GM23338 (cell line): Measurements from ENCODE around the gene CTRB1. TPM values are rescaled to one million over a fixed set of nuclear protein-coding genes. Genes with fewer than 3 reads are reported as not detected.
A peak's percentile ranks its signal among the peaks of the same experiment; 100 is the strongest.

Source experiments
- ATAC-seq: fragments of 200-7000 bp; cut with Tn5 transposase; 3 replicates; pipeline ENCODE4 v1.9.1; 2020
- DNase-seq: peaks from one replicate; pipeline ENCODE4 v3.0.0-alpha.2; 2015; ENCODE audit warnings: low spot score
- H2AFZ ChIP-seq: fragments of 200-600 bp; sonication (generic); 2 replicates; pipeline ENCODE4 v1.8.0; 2016; ENCODE audit warnings: antibody characterized with exemption, mild to moderate bottlenecking, moderate library complexity
- H3F3A ChIP-seq: fragments of 200-600 bp; sonication (generic); replicated peaks from 2 replicates; pipeline ENCODE4 v1.8.0; 2017; ENCODE audit warnings: antibody characterized with exemption, mixed run types, low read depth
- H3K27ac ChIP-seq: fragments of 200-600 bp; sonication (generic); 2 replicates; pipeline ENCODE4 v1.6.1; 2016; ENCODE audit warnings: low read depth
- H3K27me3 ChIP-seq: fragments of 200-600 bp; sonication (generic); 2 replicates; pipeline ENCODE4 v1.8.0; 2016; ENCODE audit warnings: mild to moderate bottlenecking, mixed run types, moderate library complexity; ENCODE audit not compliant: insufficient read depth
- H3K36me3 ChIP-seq: fragments of 200-600 bp; sonication (generic); 2 replicates; pipeline ENCODE4 v1.8.0; 2016; ENCODE audit warnings: mild to moderate bottlenecking; ENCODE audit not compliant: insufficient read depth
- H3K4me1 ChIP-seq: fragments of 200-600 bp; sonication (generic); 2 replicates; pipeline ENCODE4 v1.8.0; 2016; ENCODE audit warnings: mild to moderate bottlenecking, moderate library complexity; ENCODE audit not compliant: insufficient read depth
- H3K4me2 ChIP-seq: fragments of 200-600 bp; sonication (generic); 2 replicates; pipeline ENCODE4 v1.7.1; 2017; ENCODE audit warnings: mixed run types
- H3K4me3 ChIP-seq: fragments of 200-600 bp; sonication (generic); 2 replicates; pipeline ENCODE4 v1.6.1; 2016; ENCODE audit warnings: mixed run types
- H3K79me2 ChIP-seq: fragments of 200-600 bp; sonication (generic); replicated peaks from 2 replicates; pipeline ENCODE4 v1.8.0; 2017; ENCODE audit warnings: mild to moderate bottlenecking; ENCODE audit not compliant: insufficient read depth
- H3K9me2 ChIP-seq: fragments of 200-600 bp; sonication (generic); 2 replicates; pipeline ENCODE4 v1.8.0; 2017; ENCODE audit not compliant: insufficient read depth
- H4K20me1 ChIP-seq: fragments of 200-600 bp; sonication (generic); replicated peaks from 2 replicates; pipeline ENCODE4 v1.8.0; 2017; ENCODE audit warnings: mild to moderate bottlenecking; ENCODE audit not compliant: insufficient read depth
- H3K27ac Mint-ChIP-seq: 2 replicates; pipeline ENCODE4 v1.8.0; 2020; ENCODE audit warnings: inconsistent platforms, mild to moderate bottlenecking, moderate library complexity, mixed read lengths
- H3K27me3 Mint-ChIP-seq: 3 replicates; pipeline ENCODE4 v1.8.0; 2022; ENCODE audit warnings: low read depth, mild to moderate bottlenecking, moderate library complexity, mixed read lengths, inconsistent platforms; ENCODE audit not compliant: insufficient read depth, poor library complexity
- H3K36me3 Mint-ChIP-seq: 3 replicates; pipeline ENCODE4 v1.8.0; 2021; ENCODE audit warnings: low read depth, mild to moderate bottlenecking, inconsistent platforms, moderate library complexity, mixed read lengths
- H3K4me1 Mint-ChIP-seq: 3 replicates; pipeline ENCODE4 v1.8.0; 2020; ENCODE audit warnings: mild to moderate bottlenecking, inconsistent platforms, mixed read lengths
- H3K4me3 Mint-ChIP-seq: 3 replicates; pipeline ENCODE4 v1.8.0; 2021; ENCODE audit warnings: moderate library complexity, mild to moderate bottlenecking, inconsistent platforms, mixed read lengths
- H3K9me3 Mint-ChIP-seq: 3 replicates; pipeline ENCODE4 v1.8.0; 2020; ENCODE audit warnings: moderate library complexity, mild to moderate bottlenecking, inconsistent platforms, mixed read lengths
- CREB1 ChIP-seq: fragments of 250-450 bp; sonication (Bioruptor Pico); IDR thresholded peaks from 2 replicates; pipeline ENCODE4 v1.5.0; 2020; ENCODE audit warnings: low read depth, mild to moderate bottlenecking, moderate library complexity
- CTCF ChIP-seq, 2 experiments: fragments of 200-600 bp in 1 of 2; sonication (generic) in 1 of 2; conservative IDR thresholded peaks; 2 replicates each; pipeline versions ENCODE4 v1.5.1 to v1.6.1; 2016 to 2017; ENCODE audit warnings: antibody characterized with exemption in 2 of 2, low read depth in 2 of 2, mild to moderate bottlenecking in 2 of 2, moderate library complexity in 1 of 2
- ETS1 ChIP-seq: IDR thresholded peaks from 2 replicates; pipeline ENCODE4 v1.6.1; 2016; ENCODE audit warnings: antibody characterized with exemption
- EZH2 ChIP-seq: fragments of 200-600 bp; sonication (generic); IDR thresholded peaks from one replicate; pipeline ENCODE4 v1.8.0; 2017; ENCODE audit warnings: antibody characterized with exemption, mild to moderate bottlenecking, low read depth; ENCODE audit not compliant: unreplicated experiment
- EZH2phosphoT487 ChIP-seq: fragments of 200-600 bp; sonication (generic); IDR thresholded peaks from one replicate; pipeline ENCODE4 v1.8.1; 2018; ENCODE audit warnings: antibody characterized with exemption; ENCODE audit not compliant: unreplicated experiment
- JUNB ChIP-seq: IDR thresholded peaks from one replicate; pipeline ENCODE4 v1.6.1; 2016; ENCODE audit warnings: antibody characterized with exemption; ENCODE audit not compliant: unreplicated experiment
- NANOG ChIP-seq: IDR thresholded peaks from 2 replicates; pipeline ENCODE4 v1.6.1; 2016; ENCODE audit warnings: antibody characterized with exemption, borderline replicate concordance
- POLR2AphosphoS5 ChIP-seq: IDR thresholded peaks from 2 replicates; pipeline ENCODE4 v1.6.1; 2016; ENCODE audit warnings: antibody characterized with exemption, low read depth
- REST ChIP-seq: IDR thresholded peaks from one replicate; pipeline ENCODE4 v1.6.1; 2018; ENCODE audit warnings: antibody characterized with exemption; ENCODE audit not compliant: unreplicated experiment
- STAT1 ChIP-seq: IDR thresholded peaks from one replicate; pipeline ENCODE4 v1.6.1; 2016; ENCODE audit warnings: antibody characterized with exemption; ENCODE audit not compliant: unreplicated experiment
- ZNF114 ChIP-seq: fragments of 250-450 bp; sonication (Bioruptor Pico); IDR thresholded peaks from 2 replicates; pipeline ENCODE4 v1.5.0; 2020; ENCODE audit warnings: mild to moderate bottlenecking, moderate library complexity
- ZNF331 ChIP-seq: fragments of 250-450 bp; sonication (Bioruptor Pico); IDR thresholded peaks from 2 replicates; pipeline ENCODE4 v1.5.0; 2020; ENCODE audit warnings: low read depth, mild to moderate bottlenecking, moderate library complexity
- ZNF462 ChIP-seq: fragments of 250-450 bp; sonication (Bioruptor Pico); IDR thresholded peaks from 2 replicates; pipeline ENCODE4 v1.5.0; 2020; ENCODE audit warnings: mild to moderate bottlenecking, moderate library complexity
- polyA plus RNA-seq: library from polyadenylated mRNA; unstranded; fragments of >200 nt; fragmentation: Nextera tagmentation; extraction: Ambion mirVana; gene quantifications from 2 replicates; pipeline ENCODE4 v1.2.1, GENCODE V29; 2016
- total RNA-seq: library from RNA; depleted of rRNA; stranded (reverse); fragments of >200 nt; shearing (Covaris generic); gene quantifications from 2 replicates; pipeline ENCODE4 v1.2.3, GENCODE V29; 2014

CTRB1 gene
- total and polyA plus RNA-seq, 2 experiments from 2014 or later: not detected

GRCh38 chr16:75238132-75238852 lies 19.5 kb downstream of the CTRB1 start:
- no peak overlapping the region for H3K4me2 ChIP-seq
- peaks cover 5% of the 10 kb centered on the region for H4K20me1 ChIP-seq
- H3K36me3 ChIP-seq: peaks cover 4% of the 10 kb centered on the region; the same call in 1 of the 2 replicates
- H3K4me1 Mint-ChIP-seq: peaks cover 26% of the 10 kb centered on the region
- peaks cover 64% of the 10 kb centered on the region for H3K36me3 Mint-ChIP-seq
- no peaks in the 10 kb centered on the region for H3K27me3 ChIP-seq
- no peak for DNase-seq
- H3K4me1 ChIP-seq: no peaks in the 10 kb centered on the region; the same call in 1 of the 2 replicates
- no peak for TF ChIP-seq NANOG
- no peak for TF ChIP-seq JUNB
- TF ChIP-seq EZH2phosphoT487: no peak
- TF ChIP-seq REST: no peak
- no peak for TF ChIP-seq ZNF331 (CRISPR knock-in tag)
- TF ChIP-seq CTCF (conservative IDR thresholded peaks at IDR 0.05; ENCODE audit: low read depth in 2 of 2): no peak
- no peak for TF ChIP-seq ZNF462 (CRISPR knock-in tag)
- TF ChIP-seq POLR2AphosphoS5: no peak
- TF ChIP-seq ETS1: no peak
- TF ChIP-seq STAT1: no peak
- TF ChIP-seq CREB1 (CRISPR knock-in tag): no peak
- no peak for TF ChIP-seq EZH2
- TF ChIP-seq ZNF114 (CRISPR knock-in tag): no peak
- H3K27me3 Mint-ChIP-seq: peaks cover 27% of the 10 kb centered on the region
- H3K9me3 Mint-ChIP-seq: no peaks in the 10 kb centered on the region; the same call in 1 of the 3 replicates
- H2AFZ ChIP-seq: no peak overlapping the region
- peak; percentile 11 for ATAC-seq
- H3F3A ChIP-seq: peaks cover 10% of the 10 kb centered on the region; the same call in 1 of the 2 replicates
- no peak overlapping the region for H3K4me3 ChIP-seq
- H3K79me2 ChIP-seq: peaks cover 50% of the 10 kb centered on the region
- H3K27ac Mint-ChIP-seq: no peak overlapping the region
- H3K9me2 ChIP-seq: no peaks in the 10 kb centered on the region
- no peak overlapping the region for H3K4me3 Mint-ChIP-seq
- peak overlapping the region; percentile 87 for H3K27ac ChIP-seq
